ENCODE data around the gene TFB1M.

DNA sequence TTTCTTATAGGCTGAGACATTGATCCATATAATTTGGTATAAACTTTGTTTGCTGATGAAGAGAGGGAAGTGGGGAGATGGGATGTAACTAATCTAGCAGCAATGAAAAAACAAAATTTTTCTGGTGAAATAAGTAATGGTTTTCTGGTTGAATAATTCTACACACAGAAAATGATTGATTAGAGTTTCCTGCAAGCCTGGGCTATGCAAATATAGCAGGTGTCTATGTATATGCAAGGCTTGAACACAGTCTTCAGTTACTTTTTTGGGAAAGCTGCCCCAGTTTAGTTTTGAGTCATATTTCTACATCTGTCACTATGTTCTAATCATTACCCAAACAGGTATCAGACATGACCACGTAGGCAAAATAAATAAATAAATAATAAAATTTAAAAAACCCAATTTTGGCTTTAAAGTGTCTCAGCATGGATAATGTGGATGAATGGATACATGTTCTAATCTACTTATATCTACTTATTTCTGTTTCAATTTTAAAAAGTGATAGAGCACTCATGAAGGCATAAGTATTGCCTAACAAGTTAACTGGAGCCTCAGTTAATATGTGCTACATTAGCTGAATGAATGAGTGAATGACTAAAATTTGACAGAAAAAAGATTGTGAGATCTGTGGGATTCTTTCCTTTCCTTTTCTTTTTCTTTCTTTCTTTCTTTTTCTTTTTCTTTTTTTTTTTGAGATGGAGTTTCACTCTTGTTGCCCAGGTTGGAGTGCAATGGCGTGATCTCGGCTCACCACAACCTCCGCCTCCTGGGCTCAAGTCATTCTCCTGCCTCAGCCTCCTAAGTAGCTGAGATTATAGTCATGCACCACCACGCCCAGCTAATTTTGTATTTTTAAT is 37.2 kb upstream of the TFB1M start:
- TF ChIP-seq, protein P1, sequence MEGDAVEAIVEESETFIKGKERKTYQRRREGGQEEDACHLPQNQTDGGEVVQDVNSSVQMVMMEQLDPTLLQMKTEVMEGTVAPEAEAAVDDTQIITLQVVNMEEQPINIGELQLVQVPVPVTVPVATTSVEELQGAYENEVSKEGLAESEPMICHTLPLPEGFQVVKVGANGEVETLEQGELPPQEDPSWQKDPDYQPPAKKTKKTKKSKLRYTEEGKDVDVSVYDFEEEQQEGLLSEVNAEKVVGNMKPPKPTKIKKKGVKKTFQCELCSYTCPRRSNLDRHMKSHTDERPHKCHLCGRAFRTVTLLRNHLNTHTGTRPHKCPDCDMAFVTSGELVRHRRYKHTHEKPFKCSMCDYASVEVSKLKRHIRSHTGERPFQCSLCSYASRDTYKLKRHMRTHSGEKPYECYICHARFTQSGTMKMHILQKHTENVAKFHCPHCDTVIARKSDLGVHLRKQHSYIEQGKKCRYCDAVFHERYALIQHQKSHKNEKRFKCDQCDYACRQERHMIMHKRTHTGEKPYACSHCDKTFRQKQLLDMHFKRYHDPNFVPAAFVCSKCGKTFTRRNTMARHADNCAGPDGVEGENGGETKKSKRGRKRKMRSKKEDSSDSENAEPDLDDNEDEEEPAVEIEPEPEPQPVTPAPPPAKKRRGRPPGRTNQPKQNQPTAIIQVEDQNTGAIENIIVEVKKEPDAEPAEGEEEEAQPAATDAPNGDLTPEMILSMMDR (IDR thresholded peaks at IDR 0.05): no peak
- TF ChIP-seq EZH2 (IDR thresholded peaks at IDR 0.05) (no peak), EZH2phosphoT487 (IDR thresholded peaks at IDR 0.05) (no peak)
